Stimulated activated naive CD4-positive, alpha-beta T cell (primary cell): ENCODE data around the gene IRF4.
"Not testable (repeated sequence)": the region's sequence is repeated elsewhere in the genome, so short reads cannot be mapped to it uniquely, and the experiment has no call there.

Source experiments
- DNase-seq, 6 experiments: peaks; one replicate each; lab custom pipeline; 2025; lab: John Stamatoyannopoulos, UW

Gene IRF4

DNA sequence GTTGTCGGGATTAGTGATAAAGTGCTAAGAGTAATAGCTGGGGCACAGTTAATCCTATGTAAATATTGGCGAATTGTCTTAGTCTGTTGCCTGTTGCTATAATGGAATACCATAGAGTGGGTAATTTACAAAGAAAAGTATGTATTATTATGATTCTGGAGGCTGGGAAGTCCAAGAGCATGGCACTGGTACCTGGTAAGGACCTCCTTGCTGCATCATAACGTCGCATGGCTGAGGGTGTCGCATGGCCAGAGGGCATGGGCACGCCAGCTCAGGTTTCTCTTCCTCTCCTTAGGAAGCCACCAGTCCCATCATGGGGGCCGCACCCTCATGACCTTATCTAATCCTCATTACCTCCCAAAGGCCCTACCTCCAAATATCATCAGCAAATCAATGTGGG is 29.7 kb downstream of the IRF4 start:
- DNase-seq = no peak

DNA sequence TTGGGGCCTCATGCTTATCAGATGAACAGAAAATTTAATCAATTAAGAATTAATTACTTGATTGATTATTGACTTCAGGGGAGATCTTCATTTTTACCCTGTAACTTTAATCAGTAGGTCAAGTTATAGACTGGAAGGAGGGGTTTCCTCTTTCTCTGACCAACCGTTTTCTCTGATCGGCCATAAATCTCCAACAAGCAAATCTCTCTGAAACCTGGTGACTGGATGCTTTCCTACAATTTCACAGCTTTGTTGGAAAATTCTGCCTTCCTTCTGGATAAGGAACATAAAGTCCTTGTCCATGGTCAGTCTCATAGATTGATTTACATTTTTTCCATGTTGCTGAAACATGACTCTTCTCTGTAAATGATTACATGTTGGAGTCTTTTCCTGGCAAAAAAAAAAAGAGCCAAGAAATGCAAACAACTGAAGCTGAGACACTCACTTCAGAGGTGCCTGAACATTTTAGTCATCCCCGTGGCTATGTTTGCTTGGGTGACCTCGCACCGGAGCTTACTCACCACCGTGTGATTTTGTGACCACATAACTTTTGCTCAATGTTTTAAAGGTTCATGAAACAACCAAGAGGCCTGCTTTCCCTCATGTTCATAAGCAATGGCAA is 31.0 kb downstream of the IRF4 start:
- no peak for DNase-seq

- DNase-seq = no peak
Observed at GRCh38 chr6:423055-423798, 31.7 kb downstream of the IRF4 start.

DNA sequence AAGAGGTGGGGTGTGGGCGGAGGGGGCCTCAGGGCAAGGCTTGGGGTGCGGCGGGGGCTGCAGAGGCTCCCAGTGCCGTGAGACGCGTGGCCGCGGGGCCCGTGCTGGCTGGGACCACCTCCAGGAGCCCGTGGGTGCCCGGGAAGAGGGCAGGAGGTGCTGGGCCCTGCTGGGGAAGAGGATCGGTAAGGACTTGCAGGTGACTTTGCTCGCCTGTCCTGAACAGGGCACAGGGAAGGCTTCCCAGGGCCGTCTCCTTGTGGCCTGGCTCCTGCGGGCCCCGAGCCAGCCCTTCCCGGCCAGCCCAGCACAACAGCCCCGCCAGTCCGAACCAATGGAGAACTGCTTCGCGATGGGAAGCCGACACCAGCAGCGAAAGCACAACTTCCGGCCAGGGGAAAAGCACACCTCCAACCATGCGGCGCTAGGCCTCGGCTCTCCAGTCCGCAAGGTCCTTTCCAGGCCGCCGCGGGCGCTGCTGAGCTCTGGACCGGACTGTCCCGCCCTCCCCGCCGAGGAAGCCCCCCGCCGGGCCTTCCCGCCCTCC is 32.3 kb downstream of the IRF4 start:
- no peak for DNase-seq

DNA sequence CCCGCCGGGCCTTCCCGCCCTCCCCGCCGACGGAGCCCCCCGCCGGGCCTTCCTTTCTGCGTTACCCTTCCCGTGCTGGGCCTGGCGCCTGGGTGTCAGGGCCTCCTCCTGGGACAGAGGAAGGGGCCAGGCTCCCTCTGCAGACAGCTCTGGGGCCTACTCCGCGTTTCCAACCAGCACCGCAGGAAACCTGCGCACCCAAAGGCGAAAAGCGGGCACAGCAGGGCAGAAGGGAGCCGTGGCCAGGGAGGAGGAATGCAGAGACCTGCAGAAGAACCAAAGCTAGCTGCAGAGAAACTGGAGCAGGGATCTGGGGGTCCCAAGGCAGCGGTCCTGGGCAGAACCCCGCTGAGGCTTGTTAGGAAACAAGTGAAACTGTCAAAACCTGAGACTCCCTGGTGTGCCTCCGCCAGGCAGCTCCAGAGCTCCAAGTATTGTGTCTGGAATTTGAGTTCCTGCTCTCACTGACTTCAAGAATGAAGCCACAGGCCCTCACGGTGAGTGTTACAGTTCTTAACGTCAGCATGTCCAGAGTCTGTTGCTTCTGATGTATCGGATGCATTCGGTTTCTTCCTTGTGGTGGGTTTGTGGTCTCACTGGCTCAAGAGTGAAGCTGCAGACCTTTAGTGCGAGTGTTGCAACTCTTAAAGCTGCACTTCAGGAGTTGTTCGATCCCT is 33.3 kb downstream of the IRF4 start:
- no peak for DNase-seq

DNA sequence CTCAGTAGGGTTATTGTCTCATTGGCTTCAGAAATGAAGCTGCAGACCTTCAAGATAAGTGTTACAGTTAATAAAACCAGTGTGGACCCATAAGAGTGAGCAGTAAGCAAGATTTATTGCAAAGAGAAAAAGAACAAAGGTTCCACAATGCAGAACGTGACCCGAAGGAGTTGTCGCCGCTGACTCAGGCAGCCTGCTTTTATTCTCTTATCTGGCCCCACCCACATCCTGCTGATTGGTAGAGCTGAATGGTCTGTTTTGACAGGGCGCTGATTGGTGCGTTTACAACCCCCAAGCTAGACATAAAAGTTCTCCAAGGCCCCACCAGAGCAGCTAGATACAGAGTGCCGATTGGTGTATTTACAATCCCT is 33.9 kb downstream of the IRF4 start:
- DNase-seq = not testable (repeated sequence)

DNA sequence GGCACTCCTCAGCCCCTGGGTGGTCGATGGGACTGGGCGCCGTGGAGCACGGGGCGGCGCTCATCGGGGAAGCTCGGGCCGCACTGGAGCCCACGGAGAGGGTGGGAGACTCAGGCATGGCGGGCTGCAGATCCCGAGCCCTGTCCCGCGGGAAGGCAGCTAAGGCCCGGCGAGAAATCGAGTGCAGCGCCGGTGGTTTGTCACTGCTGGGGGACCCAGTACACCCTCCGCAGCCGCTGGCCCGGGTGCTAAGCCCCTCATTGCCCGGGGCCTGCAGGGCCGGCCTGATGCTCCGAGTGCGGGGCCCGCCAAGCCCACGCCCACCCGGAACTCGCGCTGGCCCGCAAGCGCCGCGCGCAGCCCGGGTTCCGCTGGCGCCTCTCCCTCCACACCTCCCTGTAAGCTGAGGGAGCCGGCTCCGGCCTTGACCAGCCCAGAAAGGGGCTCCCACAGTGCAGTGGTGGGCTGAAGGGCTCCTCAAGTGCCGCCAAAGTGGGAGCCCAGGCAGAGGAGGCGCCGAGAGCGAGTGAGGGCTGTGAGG is 34.7 kb downstream of the IRF4 start:
- not testable (repeated sequence) for DNase-seq

DNA sequence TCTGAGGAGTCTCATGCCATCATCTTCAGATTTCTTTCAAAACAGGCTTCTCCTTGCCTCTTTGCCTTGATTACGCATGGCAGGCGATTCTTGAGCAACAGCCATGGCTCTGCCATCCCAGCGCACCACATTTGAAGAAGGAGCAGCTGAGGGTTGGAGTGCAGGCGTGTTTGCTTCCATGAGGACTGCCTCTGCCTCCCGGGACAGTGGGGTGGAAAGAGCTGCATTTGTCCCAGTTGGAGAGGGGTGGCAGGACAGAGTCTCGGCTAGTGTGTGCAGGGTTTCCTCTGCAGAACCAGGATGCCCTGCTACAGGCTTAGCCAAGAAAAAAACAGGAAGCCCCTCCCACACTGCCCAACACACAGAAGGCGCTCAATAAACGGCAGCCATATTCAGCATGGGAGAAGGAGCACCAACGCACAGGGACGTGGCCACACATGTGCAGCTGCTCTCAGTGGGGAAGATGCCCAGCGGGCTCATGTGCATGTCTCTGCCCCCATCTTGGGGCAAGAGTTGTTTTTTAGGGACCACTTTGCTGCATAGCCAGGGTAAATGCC is 36.6 kb downstream of the IRF4 start:
- DNase-seq = no peak

GRCh38 chr6:429515-430121 is 38.1 kb downstream of the IRF4 start:
- no peak for DNase-seq

DNA sequence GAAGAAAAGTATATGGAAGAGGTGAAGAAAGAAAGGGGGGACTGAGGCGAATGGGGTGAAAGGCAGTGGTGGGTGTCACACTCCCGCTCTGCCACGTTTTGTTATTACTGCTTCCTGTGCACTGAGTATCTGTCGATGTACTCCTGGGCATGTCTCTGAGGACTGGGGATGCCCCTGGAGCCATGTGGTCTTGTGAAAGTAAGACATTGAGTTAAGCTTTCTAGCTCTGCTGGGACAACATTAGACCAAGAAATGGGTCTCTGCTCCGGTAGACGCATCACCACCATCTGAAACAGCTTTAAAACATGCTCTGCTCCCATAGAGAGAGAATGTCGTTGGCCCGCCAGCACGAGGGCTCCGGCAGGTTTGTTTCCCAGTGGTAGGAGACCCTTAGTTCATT is 40.0 kb downstream of the IRF4 start:
- no peak for DNase-seq

DNA sequence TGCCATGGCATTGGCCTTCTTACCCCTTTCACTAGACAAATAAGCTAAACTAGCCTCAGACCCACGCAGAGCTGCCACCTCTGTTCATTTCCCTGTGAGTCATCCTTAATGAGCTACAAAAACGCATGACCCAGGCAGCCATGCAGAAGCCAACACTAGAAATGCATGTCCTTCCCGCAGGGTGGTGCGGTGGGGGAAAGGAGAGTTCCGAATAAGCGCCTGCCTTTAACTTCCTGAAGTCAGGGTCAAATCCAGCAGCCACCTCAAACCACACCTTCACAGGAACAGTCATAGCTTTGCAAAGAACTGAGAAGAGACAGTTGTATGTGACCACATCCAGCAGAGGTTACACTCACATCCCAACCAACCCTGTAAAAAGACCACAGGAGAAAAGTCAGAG is 40.4 kb downstream of the IRF4 start:
- no peak for DNase-seq

DNA sequence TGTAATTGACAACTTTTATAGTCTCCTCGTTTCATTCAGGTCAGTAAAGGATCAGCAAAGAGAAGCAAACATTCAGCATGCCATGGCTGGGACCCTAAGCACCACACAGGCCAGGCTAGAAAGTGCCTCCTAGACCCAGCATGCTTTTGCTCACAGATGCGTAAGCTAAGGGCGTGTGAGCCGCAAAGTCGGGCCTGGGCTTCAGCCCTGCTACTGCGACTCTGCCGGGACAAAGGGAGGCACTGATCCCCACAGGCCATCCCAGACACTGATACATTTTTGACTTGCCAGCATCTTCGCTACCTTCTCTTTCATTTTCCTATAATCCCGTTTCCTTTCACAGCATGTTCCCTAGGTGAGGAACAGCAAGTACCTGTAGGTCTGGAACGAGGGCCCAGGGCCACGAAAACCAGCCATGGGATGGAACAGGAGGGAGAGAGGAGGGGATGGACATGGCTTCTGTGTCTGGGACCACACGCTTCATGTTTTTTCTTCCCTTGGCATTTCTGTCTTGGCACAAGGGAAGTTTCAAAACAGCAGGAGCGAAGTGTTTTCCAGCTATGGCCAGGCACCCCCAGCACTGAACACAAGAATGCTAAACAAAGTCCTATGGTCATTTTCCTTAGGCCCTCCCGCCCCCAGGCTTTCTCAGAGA is 42.6 kb downstream of the IRF4 start:
- no peak for DNase-seq

DNA sequence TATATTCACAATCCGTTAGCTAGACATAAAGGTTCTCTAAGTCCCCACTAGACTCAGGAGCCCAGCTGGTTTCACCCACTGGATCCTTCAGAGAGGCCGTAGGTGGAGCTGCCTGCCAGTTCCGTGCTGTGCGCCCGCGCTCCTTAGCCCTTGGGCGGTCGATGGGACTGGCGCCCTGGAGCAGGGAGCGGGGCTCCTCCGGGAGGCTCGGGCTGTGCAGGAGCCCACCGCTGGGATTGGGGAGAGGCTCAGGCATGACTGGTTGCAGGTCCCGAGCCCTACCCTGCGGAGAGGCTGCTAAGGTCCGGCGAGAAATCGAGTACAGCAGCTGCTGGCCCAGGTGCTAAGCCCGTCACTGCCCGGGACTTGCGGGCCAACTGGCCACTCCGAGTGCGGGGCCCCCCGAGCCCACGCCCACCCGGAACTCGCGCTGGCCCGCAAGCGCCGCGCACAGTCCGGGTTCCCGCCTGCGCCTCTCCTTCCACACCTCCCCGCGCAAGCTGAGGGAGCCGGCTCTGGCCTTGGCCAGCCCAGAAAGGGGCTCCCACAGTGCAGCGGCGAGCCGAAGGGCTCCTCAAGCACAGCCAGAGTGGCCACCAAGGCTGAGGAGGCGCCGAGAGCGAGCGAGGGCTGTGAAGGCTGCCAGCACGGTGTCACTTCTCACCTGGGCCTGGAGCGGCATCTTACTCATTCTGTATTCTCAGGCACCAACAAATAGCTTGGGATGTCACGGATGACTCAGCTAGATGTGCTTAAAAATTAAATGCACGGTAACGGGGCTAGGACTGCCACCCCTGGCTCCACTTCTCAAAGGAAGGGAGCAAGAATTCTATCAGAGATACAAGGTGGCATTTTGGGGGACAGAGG is 44.1 kb downstream of the IRF4 start:
- no peak for DNase-seq

GRCh38 chr6:436308-437036 is 44.9 kb downstream of the IRF4 start:
- DNase-seq = no peak

GRCh38 chr6:437037-437392 is 45.5 kb downstream of the IRF4 start:
- DNase-seq = no peak

GRCh38 chr6:438634-439170 is 47.1 kb downstream of the IRF4 start:
- DNase-seq = no peak

- DNase-seq = no peak
Observed at GRCh38 chr6:439641-440167, 48.2 kb downstream of the IRF4 start.

- no peak for DNase-seq
Observed at GRCh38 chr6:441126-441920, 49.8 kb downstream of the IRF4 start.
